ENCODE measurements around the gene PGPEP1.
"Not testable (repeated sequence)": the region's sequence is repeated elsewhere in the genome, so short reads cannot be mapped to it uniquely, and the experiment has no call there.

PGPEP1 gene

DNA sequence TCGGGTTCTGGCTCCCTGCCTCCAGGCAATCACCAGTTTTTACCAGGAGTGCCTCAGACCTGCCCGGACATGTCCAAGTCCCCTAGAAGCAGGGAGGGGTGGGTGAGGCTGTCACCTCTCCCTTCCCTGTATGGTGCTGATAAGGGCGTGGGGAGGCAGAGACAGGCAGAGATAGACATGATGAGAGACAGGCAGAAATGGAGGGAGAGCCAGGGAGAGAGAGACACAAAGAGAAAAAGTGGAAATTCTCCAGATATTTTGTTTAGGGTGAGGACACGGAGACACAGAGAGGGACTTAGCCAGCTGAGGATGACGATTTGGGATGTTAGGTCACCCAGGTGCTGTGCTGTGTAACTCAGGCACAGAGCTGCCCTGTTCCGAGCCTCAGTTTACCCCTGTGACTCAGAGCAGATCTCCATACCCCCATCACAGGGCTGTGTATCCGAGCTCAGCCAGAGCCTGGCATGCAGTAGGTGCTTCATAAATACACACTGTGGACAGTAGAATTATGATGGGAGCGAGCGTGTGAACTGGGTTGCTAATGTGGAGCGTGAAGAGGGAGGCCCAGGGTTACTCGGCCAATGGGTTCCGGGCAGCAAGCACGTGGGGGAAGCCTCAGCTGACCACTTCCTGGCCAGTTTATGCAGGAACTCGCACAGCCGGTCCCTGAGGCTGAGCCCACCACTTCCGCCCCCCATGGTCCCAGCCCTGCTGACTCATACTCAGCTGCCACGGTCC, 33.7 kb downstream of the PGPEP1 start:
- TF ChIP-seq, protein P1, sequence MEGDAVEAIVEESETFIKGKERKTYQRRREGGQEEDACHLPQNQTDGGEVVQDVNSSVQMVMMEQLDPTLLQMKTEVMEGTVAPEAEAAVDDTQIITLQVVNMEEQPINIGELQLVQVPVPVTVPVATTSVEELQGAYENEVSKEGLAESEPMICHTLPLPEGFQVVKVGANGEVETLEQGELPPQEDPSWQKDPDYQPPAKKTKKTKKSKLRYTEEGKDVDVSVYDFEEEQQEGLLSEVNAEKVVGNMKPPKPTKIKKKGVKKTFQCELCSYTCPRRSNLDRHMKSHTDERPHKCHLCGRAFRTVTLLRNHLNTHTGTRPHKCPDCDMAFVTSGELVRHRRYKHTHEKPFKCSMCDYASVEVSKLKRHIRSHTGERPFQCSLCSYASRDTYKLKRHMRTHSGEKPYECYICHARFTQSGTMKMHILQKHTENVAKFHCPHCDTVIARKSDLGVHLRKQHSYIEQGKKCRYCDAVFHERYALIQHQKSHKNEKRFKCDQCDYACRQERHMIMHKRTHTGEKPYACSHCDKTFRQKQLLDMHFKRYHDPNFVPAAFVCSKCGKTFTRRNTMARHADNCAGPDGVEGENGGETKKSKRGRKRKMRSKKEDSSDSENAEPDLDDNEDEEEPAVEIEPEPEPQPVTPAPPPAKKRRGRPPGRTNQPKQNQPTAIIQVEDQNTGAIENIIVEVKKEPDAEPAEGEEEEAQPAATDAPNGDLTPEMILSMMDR (IDR thresholded peaks at IDR 0.05; ENCODE audit: insufficient read depth, low read depth, low read length, missing control alignments), result no peak
- peak; percentile 99 for DNase-seq (ENCODE audit: low read depth)
- peak overlapping the region; percentile 47 for H3K4me3 ChIP-seq (ENCODE audit: low read depth, low read length)

DNA sequence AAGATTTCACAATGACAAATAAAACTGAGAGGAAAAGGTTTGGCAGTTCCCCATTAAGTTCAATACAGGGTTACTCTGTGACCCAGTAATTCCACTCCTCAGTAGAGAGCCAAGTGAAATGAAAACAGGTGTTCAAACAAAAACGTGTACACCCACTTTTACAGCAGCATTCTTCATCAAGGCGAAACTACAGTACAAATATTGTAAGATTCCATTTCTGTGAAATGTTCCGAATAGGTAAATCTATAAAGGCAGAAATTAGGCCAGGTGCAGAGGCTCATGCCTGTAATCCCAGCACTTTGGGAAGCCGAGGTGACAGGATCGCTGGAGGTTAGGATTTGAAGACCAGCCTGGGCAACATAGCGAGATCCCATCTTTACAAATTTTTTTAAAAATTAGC, 36.6 kb downstream of the PGPEP1 start:
- peak; percentile 49 for DNase-seq (ENCODE audit: low read depth)
- no peak overlapping the region for H3K4me3 ChIP-seq (ENCODE audit: low read depth, low read length)
- TF ChIP-seq, protein P1 (IDR thresholded peaks at IDR 0.05; ENCODE audit: insufficient read depth, low read depth, low read length, missing control alignments), result no peak

DNA sequence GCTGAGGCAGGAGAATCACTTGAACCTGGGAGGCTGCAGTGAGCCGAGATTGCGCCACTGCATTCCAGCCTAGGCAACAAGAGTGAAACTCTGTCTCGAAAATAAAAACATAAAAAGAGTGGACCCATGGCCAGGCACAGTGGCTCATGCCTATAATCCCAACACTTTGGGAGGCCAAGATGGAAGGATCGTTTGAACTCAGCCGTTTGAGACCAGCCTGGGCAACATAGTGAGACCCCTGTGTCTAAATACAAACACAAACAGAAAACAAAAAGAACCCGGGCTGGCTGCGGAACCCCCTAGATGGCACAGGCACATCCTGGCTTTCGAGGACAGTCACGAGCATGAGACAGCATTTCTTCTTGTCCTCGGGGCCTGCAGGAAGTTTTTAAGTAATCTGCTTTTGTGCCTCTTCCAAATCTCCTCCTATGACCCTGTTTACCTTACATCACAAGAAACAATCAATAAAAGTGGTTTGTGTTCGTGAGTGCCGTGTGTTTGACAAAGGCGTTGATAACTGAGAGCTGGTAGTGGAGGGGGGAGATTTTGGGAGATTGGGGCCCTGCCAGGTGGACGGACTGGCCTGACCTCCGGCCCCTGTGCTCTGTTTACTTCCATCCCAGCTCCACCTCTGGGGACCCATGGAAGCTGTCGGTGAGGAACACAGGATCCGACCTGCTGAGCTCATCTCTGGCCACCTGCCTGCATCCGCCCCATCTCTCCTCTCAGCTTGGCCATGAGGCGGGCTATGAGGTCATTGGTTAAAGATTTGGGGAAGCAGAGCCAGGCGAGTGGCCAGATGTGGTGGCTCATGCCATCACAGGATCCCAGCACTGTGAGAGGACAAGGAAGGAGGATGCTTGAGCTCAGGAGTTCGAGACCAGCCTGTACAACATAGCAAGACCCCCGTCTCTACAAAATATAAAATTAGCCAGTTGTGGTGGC, 39.7 kb downstream of the PGPEP1 start:
- no peak overlapping the region for H3K4me3 ChIP-seq (ENCODE audit: low read depth, low read length)
- TF ChIP-seq, protein P1 (IDR thresholded peaks at IDR 0.05; ENCODE audit: insufficient read depth, low read depth, low read length, missing control alignments), result no peak
- no peak for DNase-seq (ENCODE audit: low read depth)

DNA sequence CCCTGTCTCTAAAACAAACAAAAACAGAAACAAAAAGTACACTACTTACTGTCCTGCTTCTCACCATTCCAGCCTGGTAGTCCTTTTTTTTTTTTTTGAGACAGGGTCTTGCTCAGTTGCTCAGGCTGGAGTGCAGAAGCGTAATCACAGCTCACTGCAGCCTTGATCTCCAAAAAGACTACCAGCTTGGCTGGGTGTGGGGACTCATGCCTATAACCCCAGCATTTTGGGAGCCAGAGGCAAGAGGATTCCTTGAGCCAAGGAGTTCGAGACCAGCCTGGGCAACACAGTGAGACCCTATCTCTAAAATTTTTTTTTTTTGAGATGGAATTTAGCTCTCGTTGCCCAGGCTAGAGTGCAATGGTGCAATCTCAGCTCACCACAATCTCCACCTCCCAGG, 40.4 kb downstream of the PGPEP1 start:
- DNase-seq (ENCODE audit: low read depth), result no peak
- TF ChIP-seq, protein P1 (IDR thresholded peaks at IDR 0.05; ENCODE audit: insufficient read depth, low read depth, low read length, missing control alignments), result no peak
- H3K4me3 ChIP-seq (ENCODE audit: low read depth, low read length), result no peak overlapping the region

DNA sequence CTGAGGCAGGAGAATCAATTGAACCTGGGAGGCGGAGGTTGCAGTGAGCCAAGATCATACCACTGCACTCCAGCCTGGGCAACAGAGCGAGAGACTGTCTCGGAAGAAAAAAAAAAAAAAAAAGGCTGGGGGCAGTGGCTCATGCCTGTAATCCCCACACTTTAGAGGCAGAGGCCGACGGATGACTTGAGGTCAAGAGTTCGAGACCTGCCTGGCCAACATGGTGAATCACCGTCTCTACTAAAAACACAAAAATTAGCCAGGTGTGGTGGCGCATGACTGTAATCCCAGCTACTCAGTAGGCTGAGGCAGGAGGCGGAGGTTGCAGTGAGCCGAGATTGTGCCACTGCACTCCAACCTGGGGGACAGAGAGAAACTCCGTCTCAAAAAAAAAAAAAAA, 43.2 kb downstream of the PGPEP1 start:
- DNase-seq (ENCODE audit: low read depth); H3K4me3 ChIP-seq (ENCODE audit: low read depth, low read length): not testable (repeated sequence)

DNA sequence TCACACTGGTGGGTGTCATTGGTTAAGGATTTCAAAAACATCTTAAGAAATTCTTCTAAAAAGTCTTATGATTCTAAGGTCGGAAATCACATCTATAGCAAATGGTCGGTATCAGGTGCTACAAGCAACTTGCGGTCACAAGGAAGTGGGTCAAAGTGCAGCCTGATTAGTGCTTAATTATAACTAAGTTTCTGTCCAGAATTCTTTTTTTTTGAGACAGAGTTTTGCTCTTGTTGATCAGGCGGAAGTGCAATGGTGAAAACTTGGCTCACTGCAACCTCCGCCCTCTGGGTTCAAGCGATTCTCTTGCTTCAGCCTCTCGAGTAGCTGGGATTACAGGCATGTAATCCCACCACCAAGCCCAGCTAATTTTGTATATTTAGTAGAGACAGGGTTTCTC, 44.4 kb downstream of the PGPEP1 start:
- DNase-seq (ENCODE audit: low read depth), result no peak
- TF ChIP-seq, protein P1 (IDR thresholded peaks at IDR 0.05; ENCODE audit: insufficient read depth, low read depth, low read length, missing control alignments), result no peak

DNA sequence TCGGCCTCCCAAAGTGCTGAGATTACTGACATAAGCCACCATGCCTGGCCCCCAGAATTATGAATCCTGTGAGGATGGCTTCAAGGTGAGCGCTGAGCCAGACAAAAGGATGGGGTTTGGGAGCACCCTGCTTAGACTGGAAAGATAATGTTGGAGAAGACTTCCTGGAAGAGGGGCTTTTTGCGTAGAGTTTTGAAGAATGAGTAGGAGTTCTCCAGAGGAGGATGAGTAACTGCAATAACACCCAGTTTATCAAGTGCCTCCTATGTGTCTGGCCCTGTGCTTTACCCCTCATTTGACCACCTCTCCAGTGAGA, 44.9 kb downstream of the PGPEP1 start:
- DNase-seq (ENCODE audit: low read depth), result no peak
- no peak overlapping the region for H3K4me3 ChIP-seq (ENCODE audit: low read depth, low read length)
- TF ChIP-seq, protein P1 (IDR thresholded peaks at IDR 0.05; ENCODE audit: insufficient read depth, low read depth, low read length, missing control alignments), result no peak

More for the DNA sequence above, 44.4 kb downstream of the PGPEP1 start:
- H3K4me3 ChIP-seq (ENCODE audit: low read depth, low read length), result no peak overlapping the region
